HEK293T (cell line): ENCODE results near the gene ITPK1.

Experiments
- ARNT ChIP-seq: fragments of 450-650 bp; IDR thresholded peaks from 2 replicates; pipeline ENCODE4 v1.6.1; 2017; ENCODE audit warnings: mild to moderate bottlenecking
- BHLHE40 ChIP-seq: fragments of 450-650 bp; IDR thresholded peaks from 2 replicates; pipeline ENCODE4 v1.6.1; 2016; ENCODE audit warnings: mild to moderate bottlenecking, moderate library complexity, borderline replicate concordance
- ELF4 ChIP-seq: fragments of 450-650 bp; IDR thresholded peaks from 2 replicates; pipeline ENCODE4 v1.6.1; 2017; ENCODE audit warnings: antibody characterized with exemption
- FOXA1 ChIP-seq: fragments of 450-650 bp; IDR thresholded peaks from 2 replicates; pipeline ENCODE4 v1.6.1; 2016; ENCODE audit warnings: mild to moderate bottlenecking
- FOXM1 ChIP-seq: fragments of 450-650 bp; IDR thresholded peaks from 2 replicates; pipeline ENCODE4 v1.6.1; 2017; ENCODE audit warnings: mild to moderate bottlenecking, borderline replicate concordance
- HDGF ChIP-seq: fragments of 450-650 bp; IDR thresholded peaks from 2 replicates; pipeline ENCODE4 v1.6.1; 2017; ENCODE audit warnings: antibody characterized with exemption, borderline replicate concordance
- SP1 ChIP-seq: fragments of 450-650 bp; IDR thresholded peaks from 2 replicates; pipeline ENCODE4 v1.6.1; 2017
- SUZ12 ChIP-seq: fragments of 450-650 bp; IDR thresholded peaks from 2 replicates; pipeline ENCODE4 v1.6.1; 2016; ENCODE audit warnings: mild to moderate bottlenecking
- TARDBP ChIP-seq: fragments of 450-650 bp; IDR thresholded peaks from 2 replicates; pipeline ENCODE4 v1.6.1; 2016
- ZNF384 ChIP-seq: fragments of 450-650 bp; IDR thresholded peaks from 2 replicates; pipeline ENCODE4 v1.6.1; 2016
- TF ChIP-seq, protein P1 (sequence below): fragments of 450-650 bp; IDR thresholded peaks from 2 replicates; pipeline ENCODE4 v1.6.1; 2016

DNA sequence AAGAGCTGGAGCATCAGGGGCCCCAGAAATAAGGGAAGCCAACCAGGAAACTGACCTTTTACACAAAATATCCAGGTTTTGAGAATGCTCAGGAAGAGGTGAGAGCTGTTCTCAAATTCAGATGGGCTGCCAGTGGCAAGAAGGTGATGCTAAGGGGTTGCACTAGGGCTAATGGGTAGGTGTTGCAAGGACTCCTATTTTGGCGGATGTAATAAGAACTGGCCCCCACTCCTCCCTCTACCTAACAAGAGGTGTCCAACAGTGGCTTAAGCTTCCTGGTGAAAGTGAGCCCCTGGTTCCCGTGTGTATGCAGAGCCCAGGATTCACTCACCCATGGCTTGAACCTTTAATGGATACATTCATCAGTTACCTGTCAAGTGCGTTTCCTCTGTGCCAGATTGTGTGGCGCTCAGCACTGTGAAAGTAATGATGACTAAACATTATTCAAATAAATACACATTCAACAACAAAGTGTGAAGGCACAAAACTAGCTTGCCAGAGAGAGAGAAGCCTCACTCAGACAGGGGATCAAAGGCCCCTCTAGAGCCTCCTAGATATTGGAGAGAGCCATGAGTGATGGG lies 193.5 kb downstream of the ITPK1 start:
- no peak for TF ChIP-seq FOXM1
- no peak for TF ChIP-seq SP1
- TF ChIP-seq TARDBP = no peak
- TF ChIP-seq SUZ12 = no peak
- no peak for TF ChIP-seq FOXA1
- no peak for TF ChIP-seq BHLHE40
- TF ChIP-seq, protein P1, sequence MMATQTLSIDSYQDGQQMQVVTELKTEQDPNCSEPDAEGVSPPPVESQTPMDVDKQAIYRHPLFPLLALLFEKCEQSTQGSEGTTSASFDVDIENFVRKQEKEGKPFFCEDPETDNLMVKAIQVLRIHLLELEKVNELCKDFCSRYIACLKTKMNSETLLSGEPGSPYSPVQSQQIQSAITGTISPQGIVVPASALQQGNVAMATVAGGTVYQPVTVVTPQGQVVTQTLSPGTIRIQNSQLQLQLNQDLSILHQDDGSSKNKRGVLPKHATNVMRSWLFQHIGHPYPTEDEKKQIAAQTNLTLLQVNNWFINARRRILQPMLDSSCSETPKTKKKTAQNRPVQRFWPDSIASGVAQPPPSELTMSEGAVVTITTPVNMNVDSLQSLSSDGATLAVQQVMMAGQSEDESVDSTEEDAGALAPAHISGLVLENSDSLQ = no peak
- TF ChIP-seq ELF4 = no peak
- TF ChIP-seq HDGF = no peak
- no peak for TF ChIP-seq ZNF384
- no peak for TF ChIP-seq ARNT
